GM23338 (cell line): Measurements from ENCODE around the gene FRAT1.

Source experiments
- EZH2 ChIP-seq: fragments of 200-600 bp; sonication (generic); IDR thresholded peaks from one replicate; pipeline ENCODE4 v1.8.0; 2017; ENCODE audit warnings: antibody characterized with exemption, mild to moderate bottlenecking, low read depth; ENCODE audit not compliant: unreplicated experiment
- EZH2phosphoT487 ChIP-seq: fragments of 200-600 bp; sonication (generic); IDR thresholded peaks from one replicate; pipeline ENCODE4 v1.8.1; 2018; ENCODE audit warnings: antibody characterized with exemption; ENCODE audit not compliant: unreplicated experiment
- POLR2AphosphoS5 ChIP-seq: IDR thresholded peaks from 2 replicates; pipeline ENCODE4 v1.6.1; 2016; ENCODE audit warnings: antibody characterized with exemption, low read depth
- TF ChIP-seq, protein P1 (sequence below), 2 experiments: fragments of 200-600 bp in 1 of 2; sonication (generic) in 1 of 2; conservative IDR thresholded peaks; 2 replicates each; pipeline versions ENCODE4 v1.5.1 to v1.6.1; 2016 to 2017; ENCODE audit warnings: antibody characterized with exemption in 2 of 2, low read depth in 2 of 2, mild to moderate bottlenecking in 2 of 2, moderate library complexity in 1 of 2
- TF ChIP-seq, protein P2 (sequence below): IDR thresholded peaks from one replicate; pipeline ENCODE4 v1.6.1; 2018; ENCODE audit warnings: antibody characterized with exemption; ENCODE audit not compliant: unreplicated experiment

GRCh38 chr10:97292097-97292861, 26.8 kb upstream of the FRAT1 start, which contains the start of gene ARHGAP19:
- TF ChIP-seq, protein P1, sequence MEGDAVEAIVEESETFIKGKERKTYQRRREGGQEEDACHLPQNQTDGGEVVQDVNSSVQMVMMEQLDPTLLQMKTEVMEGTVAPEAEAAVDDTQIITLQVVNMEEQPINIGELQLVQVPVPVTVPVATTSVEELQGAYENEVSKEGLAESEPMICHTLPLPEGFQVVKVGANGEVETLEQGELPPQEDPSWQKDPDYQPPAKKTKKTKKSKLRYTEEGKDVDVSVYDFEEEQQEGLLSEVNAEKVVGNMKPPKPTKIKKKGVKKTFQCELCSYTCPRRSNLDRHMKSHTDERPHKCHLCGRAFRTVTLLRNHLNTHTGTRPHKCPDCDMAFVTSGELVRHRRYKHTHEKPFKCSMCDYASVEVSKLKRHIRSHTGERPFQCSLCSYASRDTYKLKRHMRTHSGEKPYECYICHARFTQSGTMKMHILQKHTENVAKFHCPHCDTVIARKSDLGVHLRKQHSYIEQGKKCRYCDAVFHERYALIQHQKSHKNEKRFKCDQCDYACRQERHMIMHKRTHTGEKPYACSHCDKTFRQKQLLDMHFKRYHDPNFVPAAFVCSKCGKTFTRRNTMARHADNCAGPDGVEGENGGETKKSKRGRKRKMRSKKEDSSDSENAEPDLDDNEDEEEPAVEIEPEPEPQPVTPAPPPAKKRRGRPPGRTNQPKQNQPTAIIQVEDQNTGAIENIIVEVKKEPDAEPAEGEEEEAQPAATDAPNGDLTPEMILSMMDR (conservative IDR thresholded peaks at IDR 0.05; ENCODE audit: low read depth in 2 of 2), result peak in 1 of 2 experiments; percentile 6; a peak in 1 of 4 replicates
- TF ChIP-seq EZH2 (no peak), EZH2phosphoT487 (no peak), POLR2AphosphoS5 (peak; percentile 81)
- TF ChIP-seq, protein P2, sequence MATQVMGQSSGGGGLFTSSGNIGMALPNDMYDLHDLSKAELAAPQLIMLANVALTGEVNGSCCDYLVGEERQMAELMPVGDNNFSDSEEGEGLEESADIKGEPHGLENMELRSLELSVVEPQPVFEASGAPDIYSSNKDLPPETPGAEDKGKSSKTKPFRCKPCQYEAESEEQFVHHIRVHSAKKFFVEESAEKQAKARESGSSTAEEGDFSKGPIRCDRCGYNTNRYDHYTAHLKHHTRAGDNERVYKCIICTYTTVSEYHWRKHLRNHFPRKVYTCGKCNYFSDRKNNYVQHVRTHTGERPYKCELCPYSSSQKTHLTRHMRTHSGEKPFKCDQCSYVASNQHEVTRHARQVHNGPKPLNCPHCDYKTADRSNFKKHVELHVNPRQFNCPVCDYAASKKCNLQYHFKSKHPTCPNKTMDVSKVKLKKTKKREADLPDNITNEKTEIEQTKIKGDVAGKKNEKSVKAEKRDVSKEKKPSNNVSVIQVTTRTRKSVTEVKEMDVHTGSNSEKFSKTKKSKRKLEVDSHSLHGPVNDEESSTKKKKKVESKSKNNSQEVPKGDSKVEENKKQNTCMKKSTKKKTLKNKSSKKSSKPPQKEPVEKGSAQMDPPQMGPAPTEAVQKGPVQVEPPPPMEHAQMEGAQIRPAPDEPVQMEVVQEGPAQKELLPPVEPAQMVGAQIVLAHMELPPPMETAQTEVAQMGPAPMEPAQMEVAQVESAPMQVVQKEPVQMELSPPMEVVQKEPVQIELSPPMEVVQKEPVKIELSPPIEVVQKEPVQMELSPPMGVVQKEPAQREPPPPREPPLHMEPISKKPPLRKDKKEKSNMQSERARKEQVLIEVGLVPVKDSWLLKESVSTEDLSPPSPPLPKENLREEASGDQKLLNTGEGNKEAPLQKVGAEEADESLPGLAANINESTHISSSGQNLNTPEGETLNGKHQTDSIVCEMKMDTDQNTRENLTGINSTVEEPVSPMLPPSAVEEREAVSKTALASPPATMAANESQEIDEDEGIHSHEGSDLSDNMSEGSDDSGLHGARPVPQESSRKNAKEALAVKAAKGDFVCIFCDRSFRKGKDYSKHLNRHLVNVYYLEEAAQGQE, result no peak
